Activated naive CD8-positive, alpha-beta T cell treated with anti-CD3 and anti-CD28 coated beads, Interleukin-2, amount 10 ng/mL, durations not matched to agents 7 days and 5 days (primary cell): ENCODE results near the gene DPP7. TPM values are rescaled to one million over a fixed set of nuclear protein-coding genes. Genes with fewer than 3 reads are reported as not detected.

Experiments
- ATAC-seq: fragments of 150-1000 bp; cut with Tn5 transposase; one replicate; pipeline ENCODE4 v1.10.0; 2021; ENCODE audit warnings: low read depth, moderate library complexity
- POLR2A ChIA-PET: fragments of 350-600 bp; sonication (Branson Sonifier 250); formaldehyde crosslinking; loops from one replicate; lab custom pipeline; 2021; ENCODE audit warnings: antibody characterized with exemption; lab: Charles Lee
- DNase-seq: peaks from one replicate; pipeline ENCODE4 v3.0.0; 2021
- H3K27ac Mint-ChIP-seq: one replicate; pipeline ENCODE4 v1.8.0; 2022; ENCODE audit warnings: mild to moderate bottlenecking, mixed read lengths
- H3K27me3 Mint-ChIP-seq: one replicate; pipeline ENCODE4 v1.8.0; 2022; ENCODE audit warnings: mild to moderate bottlenecking, moderate library complexity, mixed read lengths
- H3K36me3 Mint-ChIP-seq: one replicate; pipeline ENCODE4 v1.8.0; 2021; ENCODE audit warnings: mild to moderate bottlenecking, mixed read lengths
- H3K4me1 Mint-ChIP-seq: one replicate; pipeline ENCODE4 v1.8.0; 2021; ENCODE audit warnings: mixed read lengths
- H3K4me3 Mint-ChIP-seq: one replicate; pipeline ENCODE4 v1.8.0; 2022; ENCODE audit warnings: mild to moderate bottlenecking, moderate library complexity, mixed read lengths
- H3K9me3 Mint-ChIP-seq: one replicate; pipeline ENCODE4 v1.8.0; 2021; ENCODE audit warnings: mixed read lengths
- total RNA-seq, 2 experiments: library from RNA; stranded (reverse); gene quantifications; one replicate each; pipeline ENCODE4 v1.2.3, GENCODE V29; 2021

Gene DPP7
- total RNA-seq, 2 experiments from 2014 or later = 314 to 322 TPM

GRCh38 chr9:137082222-137082924 lies 32.2 kb downstream of the DPP7 start:
- no peak overlapping the region for H3K4me3 Mint-ChIP-seq
- H3K27me3 Mint-ChIP-seq = no peaks in the 10 kb centered on the region
- DNase-seq (no peak), ATAC-seq (no peak)
- POLR2A ChIA-PET = no interaction called here
- peaks cover 11% of the 10 kb centered on the region for H3K4me1 Mint-ChIP-seq
- H3K36me3 Mint-ChIP-seq = peaks cover 11% of the 10 kb centered on the region
- H3K9me3 Mint-ChIP-seq = no peaks in the 10 kb centered on the region
- H3K27ac Mint-ChIP-seq = no peak overlapping the region

- H3K4me3 Mint-ChIP-seq = no peak overlapping the region
- H3K27me3 Mint-ChIP-seq = no peaks in the 10 kb centered on the region
- H3K36me3 Mint-ChIP-seq = peaks cover 11% of the 10 kb centered on the region
- H3K27ac Mint-ChIP-seq = no peak overlapping the region
- peaks cover 7% of the 10 kb centered on the region for H3K4me1 Mint-ChIP-seq
- no peaks in the 10 kb centered on the region for H3K9me3 Mint-ChIP-seq
- DNase-seq (no peak), ATAC-seq (no peak)
- POLR2A ChIA-PET = interaction anchor here (1.5 to 2.1 kb wide), 2 partner anchors 11 to 161 kb away, joined by 3 to 6 read pairs; partner anchors contain the start of genes SAPCD2 and TUBB4B
Observed at GRCh38 chr9:137080260-137081122, 34.0 kb downstream of the DPP7 start.

DNA sequence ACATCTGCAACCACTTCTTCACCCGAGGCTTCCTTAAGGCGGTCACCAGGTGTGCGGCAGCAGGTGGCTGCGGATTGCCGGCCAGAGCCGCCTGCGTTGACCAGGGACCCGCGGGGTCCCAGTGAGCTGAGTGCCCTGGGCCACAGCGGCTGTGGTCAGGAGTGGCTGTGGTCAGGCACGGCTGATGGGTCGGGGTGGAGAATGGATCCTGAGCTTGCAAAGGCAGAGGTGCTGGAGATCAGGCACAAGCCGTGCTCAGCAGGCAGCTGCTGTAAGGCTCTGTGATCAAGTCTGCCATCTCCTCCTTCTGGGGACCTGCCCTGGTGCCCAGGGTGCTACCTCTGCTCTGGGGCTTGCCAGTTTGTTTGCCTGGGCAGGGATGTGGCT lies 35.1 kb downstream of the DPP7 start:
- Mint-ChIP-seq H3K4me3 (peak overlapping the region; percentile 54), H3K9me3 (no peaks in the 10 kb centered on the region), H3K27ac (no peak overlapping the region), H3K36me3 (peaks cover 11% of the 10 kb centered on the region), H3K27me3 (no peaks in the 10 kb centered on the region), H3K4me1 (peaks cover 4% of the 10 kb centered on the region)
- DNase-seq = no peak
- POLR2A ChIA-PET = interaction anchor here (1.2 to 2.1 kb wide), 2 partner anchors 10 to 17 kb away, joined by 3 to 6 read pairs; partner anchors contain the start of gene SAPCD2
- no peak for ATAC-seq

DNA sequence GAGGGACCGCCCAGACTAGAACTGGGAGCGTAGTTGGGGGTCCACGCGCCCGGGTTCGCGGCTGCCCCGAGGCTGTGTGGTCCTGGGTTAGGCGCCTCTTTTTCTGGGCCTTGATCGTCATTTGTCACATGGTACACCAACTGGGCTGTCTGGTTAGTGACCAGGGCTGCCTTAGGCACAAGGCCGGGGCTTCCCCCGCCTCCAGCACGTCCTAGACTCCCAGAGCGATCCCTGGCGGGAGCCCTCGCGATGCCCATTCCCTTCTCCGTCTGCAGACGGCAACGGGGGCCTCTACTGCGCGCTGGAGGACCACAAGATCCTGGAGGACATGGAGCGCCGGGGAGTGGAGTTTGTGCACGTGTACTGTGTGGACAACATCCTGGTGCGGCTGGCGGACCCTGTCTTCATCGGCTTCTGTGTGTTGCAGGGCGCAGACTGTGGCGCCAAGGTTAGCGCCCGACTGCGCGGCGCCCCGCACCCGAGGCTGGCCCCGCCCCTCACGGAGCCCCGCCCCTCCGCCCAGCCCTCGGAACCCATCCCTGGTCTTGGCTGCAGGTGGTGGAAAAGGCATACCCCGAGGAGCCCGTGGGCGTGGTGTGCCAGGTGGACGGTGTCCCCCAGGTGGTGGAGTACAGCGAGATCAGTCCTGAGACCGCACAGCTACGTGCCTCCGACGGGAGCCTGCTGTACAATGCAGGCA lies 35.7 kb downstream of the DPP7 start:
- Mint-ChIP-seq H3K36me3 (peaks cover 11% of the 10 kb centered on the region), H3K27me3 (no peaks in the 10 kb centered on the region), H3K4me1 (peaks cover 4% of the 10 kb centered on the region), H3K27ac (no peak overlapping the region), H3K4me3 (peak overlapping the region; percentile 79), H3K9me3 (no peaks in the 10 kb centered on the region)
- ATAC-seq (no peak), DNase-seq (no peak)
- POLR2A ChIA-PET = interaction anchor here (1.1 to 2.1 kb wide), 3 partner anchors 9 to 17 kb away, joined by 3 to 6 read pairs (median 5); partner anchors contain the start of gene SAPCD2

DNA sequence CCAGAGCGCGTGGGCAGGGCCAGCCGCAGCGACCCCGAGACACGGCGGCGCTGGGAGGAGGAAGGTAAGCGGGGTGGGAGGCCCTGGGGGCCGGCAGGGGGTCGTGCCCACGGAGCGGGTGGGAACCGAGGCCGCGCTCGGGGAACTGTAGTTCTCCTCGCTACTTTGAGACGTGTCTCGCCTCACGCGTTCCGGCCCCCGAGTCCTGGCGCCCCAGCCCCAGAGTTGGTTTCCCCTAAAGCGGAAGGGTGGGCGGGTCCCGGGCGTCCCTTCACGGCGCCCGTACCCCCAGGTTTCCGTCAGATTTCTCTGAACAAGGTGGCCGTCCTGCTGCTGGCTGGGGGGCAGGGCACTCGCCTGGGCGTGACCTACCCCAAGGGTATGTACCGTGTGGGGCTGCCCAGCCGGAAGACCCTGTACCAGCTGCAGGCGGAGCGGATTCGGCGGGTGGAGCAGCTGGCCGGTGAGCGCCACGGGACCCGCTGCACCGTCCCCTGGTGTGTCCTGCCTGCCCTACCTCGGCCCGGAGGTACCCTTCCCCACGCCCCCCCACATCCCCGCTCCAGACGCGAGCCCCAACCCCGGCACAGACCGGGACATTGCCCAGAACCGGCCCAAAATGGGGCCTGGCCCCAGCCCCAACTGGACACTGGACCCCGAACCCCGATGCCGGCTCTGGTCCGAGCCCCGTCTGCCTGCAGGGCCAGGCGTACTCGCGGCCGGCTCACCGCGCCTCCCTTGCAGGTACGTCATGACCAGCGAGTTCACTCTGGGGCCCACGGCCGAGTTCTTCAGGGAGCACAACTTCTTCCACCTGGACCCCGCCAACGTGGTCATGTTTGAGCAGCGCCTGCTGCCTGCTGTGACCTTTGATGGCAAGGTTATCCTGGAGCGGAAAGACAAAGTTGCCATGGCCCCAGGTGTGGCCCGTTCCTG lies 36.5 kb downstream of the DPP7 start:
- DNase-seq = peak; percentile 77
- Mint-ChIP-seq H3K27me3 (no peaks in the 10 kb centered on the region), H3K9me3 (no peaks in the 10 kb centered on the region), H3K27ac (peak overlapping the region; percentile 86), H3K36me3 (peaks cover 11% of the 10 kb centered on the region), H3K4me3 (peak overlapping the region; percentile 79), H3K4me1 (peaks cover 4% of the 10 kb centered on the region)
- POLR2A ChIA-PET = interaction anchor here (1.0 to 3.5 kb wide), 7 partner anchors 8 to 163 kb away, joined by 3 to 31 read pairs (median 5); partner anchors contain the start of genes MAN1B1, RNF208, SAPCD2 and TUBB4B
- peak; percentile 72 for ATAC-seq

DNA sequence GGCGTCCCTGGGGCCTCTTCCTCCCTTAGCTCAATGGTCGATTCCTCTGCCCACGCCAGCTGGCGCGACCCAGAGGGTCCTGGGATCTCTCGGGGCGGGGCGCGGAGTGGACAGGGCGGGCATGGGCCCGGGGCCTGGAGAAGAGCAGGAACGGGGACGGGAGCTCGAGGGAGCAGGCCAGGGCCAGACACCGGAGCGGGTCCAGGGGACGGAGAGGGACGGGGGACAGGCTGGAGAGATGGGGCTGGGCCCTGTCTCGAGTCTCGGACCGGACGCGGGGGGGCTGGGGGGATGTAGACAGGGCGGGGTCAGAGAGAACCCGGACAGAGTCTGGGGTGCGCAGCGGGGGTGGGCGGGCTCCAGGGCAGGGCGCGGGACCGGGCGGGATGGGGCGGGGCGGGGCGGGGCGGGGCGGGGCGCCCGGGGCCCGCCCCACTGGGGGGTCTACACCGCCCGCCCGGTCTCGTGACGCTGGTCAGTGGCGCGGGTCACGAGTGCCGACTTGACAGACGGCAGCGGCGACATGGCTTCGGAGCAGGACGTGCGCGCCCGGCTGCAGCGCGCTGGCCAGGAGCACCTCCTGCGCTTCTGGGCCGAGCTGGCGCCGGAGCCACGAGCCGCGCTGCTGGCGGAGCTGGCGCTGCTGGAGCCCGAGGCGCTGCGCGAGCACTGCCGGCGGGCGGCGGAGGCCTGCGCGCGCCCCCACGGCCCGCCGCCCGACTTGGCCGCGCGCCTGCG lies 37.4 kb downstream of the DPP7 start, which contains the start of gene UAP1L1:
UAP1L1 (plus strand) TSS at position 508 of the 738 bp plus-strand sequence; CDS start at position 524, 16 bp downstream.
- H3K4me1 Mint-ChIP-seq = peaks cover 5% of the 10 kb centered on the region
- H3K9me3 Mint-ChIP-seq = no peaks in the 10 kb centered on the region
- no peaks in the 10 kb centered on the region for H3K27me3 Mint-ChIP-seq
- peaks cover 11% of the 10 kb centered on the region for H3K36me3 Mint-ChIP-seq
- POLR2A ChIA-PET = interaction anchor here (0.6 to 3.5 kb wide), 9 partner anchors 9 to 270 kb away, joined by 3 to 31 read pairs (median 4); partner anchors contain the start of genes MAN1B1, PAXX, RABL6 and RNF208
- H3K4me3 Mint-ChIP-seq = peak within 1 kb of the TSS; percentile 79
- peak within 1 kb of the TSS; percentile 86 for H3K27ac Mint-ChIP-seq
- ATAC-seq = peak; percentile 70
- DNase-seq = peak; percentile 81

GRCh38 chr9:137076636-137077009 lies 37.9 kb downstream of the DPP7 start:
- DNase-seq = no peak
- no peaks in the 10 kb centered on the region for H3K9me3 Mint-ChIP-seq
- peak overlapping the region; percentile 68 for H3K4me3 Mint-ChIP-seq
- POLR2A ChIA-PET = interaction anchor here (0.6 to 3.5 kb wide), 8 partner anchors 10 to 269 kb away, joined by 3 to 31 read pairs (median 4); partner anchors contain the start of genes MAN1B1, RABL6 and TUBB4B
- no peak for ATAC-seq
- peaks cover 5% of the 10 kb centered on the region for H3K4me1 Mint-ChIP-seq
- H3K27me3 Mint-ChIP-seq = no peaks in the 10 kb centered on the region
- H3K36me3 Mint-ChIP-seq = peaks cover 6% of the 10 kb centered on the region
- peak overlapping the region; percentile 68 for H3K27ac Mint-ChIP-seq

DNA sequence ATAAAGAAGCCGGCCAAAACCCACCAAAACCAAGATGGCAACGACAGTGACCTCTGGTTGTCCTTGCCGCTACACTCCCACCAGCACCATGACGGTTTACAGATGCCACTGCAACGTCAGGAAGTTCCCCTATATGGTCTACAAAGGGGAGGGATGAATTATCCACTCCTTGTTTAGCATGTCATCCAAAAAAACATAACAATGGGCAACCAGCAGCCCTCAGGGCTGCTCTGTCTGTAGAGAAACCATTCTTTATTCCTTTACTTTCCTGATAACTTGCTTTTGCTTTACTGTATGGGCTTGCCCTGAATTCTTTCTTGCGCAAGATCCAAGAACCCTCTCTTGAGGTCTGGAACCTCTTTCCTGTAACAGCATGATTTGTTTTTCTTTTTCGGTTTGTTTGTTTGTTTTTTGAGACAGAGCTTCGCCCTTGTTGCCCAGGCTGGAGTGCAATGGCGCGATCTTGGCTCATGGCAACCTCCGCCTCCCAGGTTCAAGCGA lies 39.2 kb downstream of the DPP7 start:
- no peaks in the 10 kb centered on the region for H3K9me3 Mint-ChIP-seq
- POLR2A ChIA-PET = interaction anchor here (3.5 kb wide), 1 partner anchor 11 kb away, joined by 31 read pairs; the partner anchor contains the start of gene MAN1B1
- peaks cover 13% of the 10 kb centered on the region for H3K4me1 Mint-ChIP-seq
- no peaks in the 10 kb centered on the region for H3K27me3 Mint-ChIP-seq
- DNase-seq = no peak
- H3K27ac Mint-ChIP-seq = no peak overlapping the region
- peaks cover 6% of the 10 kb centered on the region for H3K36me3 Mint-ChIP-seq
- H3K4me3 Mint-ChIP-seq = peak overlapping the region; percentile 25
- no peak for ATAC-seq

DNA sequence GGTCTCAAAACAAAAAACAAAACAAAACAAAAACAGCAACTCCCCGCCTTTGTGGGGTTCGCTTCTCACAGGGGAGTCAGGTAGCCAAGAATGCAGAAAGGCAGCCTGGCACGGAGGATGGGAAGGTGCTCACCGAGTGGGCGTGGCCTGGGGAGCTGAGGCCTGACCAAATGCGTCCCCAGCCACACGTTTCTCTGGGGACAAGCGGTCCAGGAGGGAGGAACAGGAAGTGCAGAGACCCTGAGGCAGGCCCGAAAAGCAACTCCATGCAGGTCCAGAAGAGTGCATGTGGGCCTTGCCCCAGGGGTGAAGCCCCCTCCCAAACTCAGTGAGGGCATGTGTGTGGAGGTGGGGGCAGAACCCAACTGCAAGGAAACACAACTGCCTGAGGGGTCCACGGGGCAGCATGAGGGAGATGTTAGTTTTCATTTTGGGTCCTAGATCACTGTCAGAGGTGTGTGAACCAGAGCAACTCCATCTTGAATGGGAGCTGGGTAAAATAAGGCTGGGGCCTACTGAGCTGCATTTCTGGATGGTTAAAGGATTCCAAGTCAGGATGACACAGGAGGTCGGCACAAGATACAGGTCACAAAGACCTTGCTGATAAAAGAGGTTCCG lies 39.8 kb downstream of the DPP7 start:
- Mint-ChIP-seq H3K4me1 (peaks cover 13% of the 10 kb centered on the region), H3K9me3 (no peaks in the 10 kb centered on the region), H3K27me3 (no peaks in the 10 kb centered on the region), H3K27ac (peak overlapping the region; percentile 30), H3K36me3 (peaks cover 3% of the 10 kb centered on the region), H3K4me3 (no peak overlapping the region)
- POLR2A ChIA-PET = interaction anchor here (3.5 kb wide), 1 partner anchor 12 kb away, joined by 31 read pairs; the partner anchor contains the start of gene MAN1B1
- no peak for DNase-seq
- no peak for ATAC-seq

- ATAC-seq (no peak), DNase-seq (no peak)
- POLR2A ChIA-PET = no interaction called here
- Mint-ChIP-seq H3K4me1 (peaks cover 13% of the 10 kb centered on the region), H3K4me3 (no peak overlapping the region), H3K9me3 (no peaks in the 10 kb centered on the region), H3K36me3 (peaks cover 2% of the 10 kb centered on the region), H3K27ac (no peak overlapping the region), H3K27me3 (no peaks in the 10 kb centered on the region)
Observed at GRCh38 chr9:137073992-137074399, 40.5 kb downstream of the DPP7 start.

- H3K4me3 Mint-ChIP-seq = peak overlapping the region; percentile 82
- DNase-seq = peak; percentile 35
- H3K4me1 Mint-ChIP-seq = peaks cover 20% of the 10 kb centered on the region
- H3K9me3 Mint-ChIP-seq = no peaks in the 10 kb centered on the region
- H3K36me3 Mint-ChIP-seq = no peaks in the 10 kb centered on the region
- H3K27ac Mint-ChIP-seq = peak overlapping the region; percentile 91
- POLR2A ChIA-PET = interaction anchor here (0.8 to 5.4 kb wide), 14 partner anchors 15 to 169 kb away, joined by 3 to 75 read pairs (median 6); partner anchors contain the start of genes ABCA2, ANAPC2, FBXW5 and MAN1B1
- no peak for ATAC-seq
- H3K27me3 Mint-ChIP-seq = no peaks in the 10 kb centered on the region
Observed at GRCh38 chr9:137071282-137071681, 43.3 kb downstream of the DPP7 start.
